Nephron (organoid): ENCODE measurements around the gene CCL19.

Experiments
- H3K27ac Mint-ChIP-seq, 3 experiments: 2 replicates each; pipeline ENCODE4 v1.8.0; 2020; ENCODE audit warnings: mixed read lengths in 3 of 3, mild to moderate bottlenecking in 2 of 3, moderate library complexity in 1 of 3
- H3K27me3 Mint-ChIP-seq: 2 replicates; pipeline ENCODE4 v1.8.0; 2021; ENCODE audit warnings: low read depth, mild to moderate bottlenecking, moderate library complexity, mixed read lengths
- H3K36me3 Mint-ChIP-seq: 2 replicates; pipeline ENCODE4 v1.8.0; 2020; ENCODE audit warnings: low read depth, mixed read lengths
- H3K4me1 Mint-ChIP-seq: 2 replicates; pipeline ENCODE4 v1.8.0; 2020; ENCODE audit warnings: mixed read lengths
- H3K4me3 Mint-ChIP-seq, 3 experiments: 2 replicates each; pipeline ENCODE4 v1.8.0; 2020; ENCODE audit warnings: mild to moderate bottlenecking in 3 of 3, mixed read lengths in 3 of 3, moderate library complexity in 2 of 3
- H3K9me3 Mint-ChIP-seq: 2 replicates; pipeline ENCODE4 v1.8.0; 2020; ENCODE audit warnings: mixed read lengths
- TF ChIP-seq, protein P1 (sequence below), 3 experiments: fragments of 200-600 bp; sonication (generic); IDR thresholded peaks; one replicate each; pipeline ENCODE4 v1.5.0; 2021; ENCODE audit warnings: antibody characterized with exemption in 3 of 3; ENCODE audit not compliant: unreplicated experiment in 3 of 3

The CCL19 gene

DNA sequence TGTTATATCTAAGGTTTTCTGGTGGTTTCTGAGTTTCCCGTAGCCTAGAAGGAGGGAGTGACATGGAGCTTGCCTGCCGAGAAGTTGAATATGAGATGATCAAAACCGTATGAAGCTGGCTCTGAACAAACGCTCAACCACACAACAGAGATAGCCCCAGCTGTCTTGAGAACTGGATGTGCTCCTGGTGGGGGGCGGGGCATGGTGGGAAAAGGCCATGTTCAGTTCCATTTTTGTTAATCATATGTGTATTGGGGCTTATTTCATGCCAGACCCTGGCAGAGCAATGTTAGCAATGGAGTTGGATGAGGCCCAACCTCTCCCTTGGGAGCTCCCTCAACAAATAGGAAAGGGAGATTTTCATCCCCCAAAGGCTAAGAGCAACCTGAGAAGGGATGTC lies 4.8 kb downstream of the CCL19 start:
- Mint-ChIP-seq H3K27me3 (peaks cover 3% of the 10 kb centered on the region), H3K4me1 (no peaks in the 10 kb centered on the region), H3K27ac (no peak overlapping the region), H3K9me3 (no peaks in the 10 kb centered on the region), H3K4me3 (no peak overlapping the region), H3K36me3 (peaks cover 21% of the 10 kb centered on the region)
- TF ChIP-seq, protein P1, sequence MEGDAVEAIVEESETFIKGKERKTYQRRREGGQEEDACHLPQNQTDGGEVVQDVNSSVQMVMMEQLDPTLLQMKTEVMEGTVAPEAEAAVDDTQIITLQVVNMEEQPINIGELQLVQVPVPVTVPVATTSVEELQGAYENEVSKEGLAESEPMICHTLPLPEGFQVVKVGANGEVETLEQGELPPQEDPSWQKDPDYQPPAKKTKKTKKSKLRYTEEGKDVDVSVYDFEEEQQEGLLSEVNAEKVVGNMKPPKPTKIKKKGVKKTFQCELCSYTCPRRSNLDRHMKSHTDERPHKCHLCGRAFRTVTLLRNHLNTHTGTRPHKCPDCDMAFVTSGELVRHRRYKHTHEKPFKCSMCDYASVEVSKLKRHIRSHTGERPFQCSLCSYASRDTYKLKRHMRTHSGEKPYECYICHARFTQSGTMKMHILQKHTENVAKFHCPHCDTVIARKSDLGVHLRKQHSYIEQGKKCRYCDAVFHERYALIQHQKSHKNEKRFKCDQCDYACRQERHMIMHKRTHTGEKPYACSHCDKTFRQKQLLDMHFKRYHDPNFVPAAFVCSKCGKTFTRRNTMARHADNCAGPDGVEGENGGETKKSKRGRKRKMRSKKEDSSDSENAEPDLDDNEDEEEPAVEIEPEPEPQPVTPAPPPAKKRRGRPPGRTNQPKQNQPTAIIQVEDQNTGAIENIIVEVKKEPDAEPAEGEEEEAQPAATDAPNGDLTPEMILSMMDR (IDR thresholded peaks at IDR 0.05; ENCODE audit: unreplicated experiment in 3 of 3), result no peak

DNA sequence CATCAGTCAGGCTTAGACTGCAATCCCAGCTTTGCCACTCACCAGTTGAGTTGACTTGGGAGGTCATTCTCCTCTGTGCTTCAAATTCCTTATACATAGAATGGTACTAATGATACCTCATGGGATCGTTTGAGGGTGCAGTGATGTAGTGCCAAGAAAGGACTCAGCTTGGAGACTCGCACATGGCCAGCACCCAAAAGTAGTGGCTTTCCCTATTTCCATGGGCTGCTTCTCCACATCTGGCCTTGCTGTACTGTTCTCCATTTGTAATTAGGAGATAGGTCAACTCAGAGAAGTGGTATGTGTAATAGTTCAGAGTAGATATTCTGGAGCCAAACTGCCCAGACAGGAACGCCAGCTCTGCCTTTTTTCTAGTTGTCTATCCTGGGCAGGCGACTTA lies 5.5 kb downstream of the CCL19 start:
- H3K4me3 Mint-ChIP-seq, result no peak overlapping the region
- H3K27me3 Mint-ChIP-seq, result no peaks in the 10 kb centered on the region
- TF ChIP-seq, protein P1 (IDR thresholded peaks at IDR 0.05; ENCODE audit: unreplicated experiment in 3 of 3), result no peak
- no peaks in the 10 kb centered on the region for H3K9me3 Mint-ChIP-seq
- peaks cover 26% of the 10 kb centered on the region for H3K36me3 Mint-ChIP-seq
- no peaks in the 10 kb centered on the region for H3K4me1 Mint-ChIP-seq
- no peak overlapping the region for H3K27ac Mint-ChIP-seq

DNA sequence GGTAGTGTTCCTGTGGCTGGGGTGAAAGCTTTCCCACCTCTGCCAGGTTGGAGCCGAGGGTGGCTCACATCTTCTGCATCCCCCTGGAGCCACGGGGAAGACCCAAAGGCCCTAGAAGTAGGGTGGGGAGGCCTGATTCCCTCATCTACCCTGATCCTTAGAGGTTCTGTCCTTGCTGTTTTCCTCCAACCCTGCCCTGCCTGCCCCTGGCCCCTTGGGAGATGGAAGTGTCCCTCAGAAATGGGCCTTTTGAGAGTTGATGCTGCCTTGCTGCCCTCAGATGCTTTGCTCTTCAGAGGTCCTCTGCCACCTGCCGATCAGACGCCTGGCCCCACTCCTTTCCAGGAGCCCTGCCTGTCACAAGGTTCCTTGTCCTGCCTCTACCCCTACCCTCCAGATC lies 6.3 kb downstream of the CCL19 start:
- Mint-ChIP-seq H3K27me3 (no peaks in the 10 kb centered on the region), H3K9me3 (no peaks in the 10 kb centered on the region), H3K27ac (no peak overlapping the region), H3K36me3 (peaks cover 26% of the 10 kb centered on the region), H3K4me1 (no peaks in the 10 kb centered on the region), H3K4me3 (no peak overlapping the region)
- TF ChIP-seq, protein P1 (IDR thresholded peaks at IDR 0.05; ENCODE audit: unreplicated experiment in 3 of 3), result no peak

DNA sequence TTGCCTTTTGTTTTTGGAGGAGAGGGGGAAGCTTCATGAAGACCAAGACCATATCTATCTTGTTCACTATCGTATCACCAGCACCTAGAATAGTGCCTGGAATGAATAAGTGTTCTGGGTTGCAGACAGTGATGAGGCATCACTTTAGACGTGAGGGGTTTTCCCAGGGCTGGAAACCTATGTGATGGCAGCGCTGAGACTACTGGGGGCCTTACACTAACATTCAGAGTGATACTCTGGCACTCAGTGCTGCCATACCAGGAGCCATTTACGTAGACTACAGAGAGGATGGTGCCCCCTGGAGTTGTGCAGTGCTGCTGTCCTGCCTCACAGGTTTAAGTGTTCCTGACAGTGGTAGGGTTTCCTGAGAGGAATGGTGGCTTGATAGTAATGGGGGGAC lies 6.9 kb downstream of the CCL19 start:
- H3K27ac Mint-ChIP-seq, result no peak overlapping the region
- no peak overlapping the region for H3K4me3 Mint-ChIP-seq
- H3K27me3 Mint-ChIP-seq, result no peaks in the 10 kb centered on the region
- H3K4me1 Mint-ChIP-seq, result no peaks in the 10 kb centered on the region
- TF ChIP-seq, protein P1 (IDR thresholded peaks at IDR 0.05; ENCODE audit: unreplicated experiment in 3 of 3), result no peak
- no peaks in the 10 kb centered on the region for H3K9me3 Mint-ChIP-seq
- peaks cover 26% of the 10 kb centered on the region for H3K36me3 Mint-ChIP-seq

DNA sequence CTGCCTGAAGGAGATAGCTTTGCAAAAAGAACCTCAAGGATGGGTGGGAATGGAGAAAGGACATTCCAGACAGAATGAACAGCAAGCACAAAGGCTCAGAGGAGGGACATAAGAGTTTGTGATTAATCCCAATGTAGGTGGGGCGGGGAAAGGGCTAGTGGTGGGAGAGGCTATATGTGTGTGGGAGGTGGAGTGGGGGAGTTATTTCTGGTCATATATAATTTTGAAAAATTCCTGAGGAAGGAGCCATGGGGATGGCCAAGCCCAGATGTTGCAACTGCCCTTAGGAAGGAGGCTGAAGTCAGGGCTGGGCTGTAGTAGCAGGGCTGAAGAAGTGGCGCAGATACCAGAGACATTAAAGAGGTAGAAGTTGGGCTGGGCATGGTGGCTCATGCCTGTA lies 15.2 kb downstream of the CCL19 start:
- H3K36me3 Mint-ChIP-seq, result peaks cover 13% of the 10 kb centered on the region
- TF ChIP-seq, protein P1 (IDR thresholded peaks at IDR 0.05; ENCODE audit: unreplicated experiment in 3 of 3), result no peak
- H3K4me3 Mint-ChIP-seq, result no peak overlapping the region
- no peaks in the 10 kb centered on the region for H3K27me3 Mint-ChIP-seq
- H3K9me3 Mint-ChIP-seq, result no peaks in the 10 kb centered on the region
- peak overlapping the region; percentile 9 to 73 (median 53) for H3K27ac Mint-ChIP-seq
- H3K4me1 Mint-ChIP-seq, result peaks cover 19% of the 10 kb centered on the region

DNA sequence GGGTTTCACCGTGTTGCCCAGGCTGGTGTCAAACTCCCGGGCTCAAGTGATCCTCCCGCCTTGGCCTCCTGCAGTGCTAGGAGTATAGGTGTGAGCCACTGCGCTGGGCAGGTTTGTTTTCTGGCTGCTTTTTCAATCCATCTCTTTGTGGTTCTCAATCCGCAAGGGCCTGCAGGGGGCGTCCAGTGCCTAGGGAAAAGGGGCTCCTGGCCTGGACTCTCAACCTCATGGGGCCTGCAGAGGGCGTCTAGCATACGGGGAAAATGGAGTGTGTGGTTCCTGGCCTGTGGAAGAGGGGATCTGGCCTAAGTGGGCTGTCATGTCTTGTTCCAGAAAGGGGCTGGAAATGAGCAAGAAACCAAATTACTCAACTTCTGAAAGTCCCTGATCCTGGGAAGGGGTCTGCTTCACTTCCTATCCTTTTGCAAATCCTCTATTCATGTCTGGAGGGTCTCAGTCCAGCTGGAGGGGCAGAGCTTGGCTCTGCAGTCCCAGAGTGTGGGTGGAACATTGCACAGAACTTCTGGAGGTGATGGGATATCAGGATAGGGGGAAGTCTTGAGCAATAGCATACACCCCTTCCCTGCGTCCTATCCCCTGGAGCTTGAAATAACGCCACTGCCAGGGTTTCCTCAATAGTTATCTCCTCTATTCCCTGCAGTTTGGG lies 15.9 kb downstream of the CCL19 start:
- Mint-ChIP-seq H3K36me3 (peaks cover 14% of the 10 kb centered on the region), H3K4me1 (peaks cover 19% of the 10 kb centered on the region), H3K27ac (peak overlapping the region; percentile 9 to 83 (median 57)), H3K4me3 (no peak overlapping the region), H3K9me3 (no peaks in the 10 kb centered on the region), H3K27me3 (no peaks in the 10 kb centered on the region)
- TF ChIP-seq, protein P1 (IDR thresholded peaks at IDR 0.05; ENCODE audit: unreplicated experiment in 3 of 3), result peak; percentile 62 to 69 (median 67)
